Mesothelial cell of epicardium (in vitro differentiated cells): Measurements from ENCODE around the gene GPATCH2L. TPM values are rescaled to one million over a fixed set of nuclear protein-coding genes. Genes with fewer than 3 reads are reported as not detected.

Source experiments
- DNase-seq, 2 experiments: peaks; one replicate each; pipeline ENCODE4 v3.0.0; 2021; ENCODE audit warnings: low spot score in 2 of 2; ENCODE audit not compliant: unreplicated experiment in 2 of 2
- H3K27ac Mint-ChIP-seq: 2 replicates; pipeline ENCODE4 v1.8.0; 2021; ENCODE audit warnings: mixed read lengths
- H3K27me3 Mint-ChIP-seq: 2 replicates; pipeline ENCODE4 v1.8.0; 2021; ENCODE audit warnings: low read depth, mixed read lengths
- H3K36me3 Mint-ChIP-seq: 2 replicates; pipeline ENCODE4 v1.8.0; 2021; ENCODE audit warnings: mixed read lengths
- H3K4me1 Mint-ChIP-seq: 2 replicates; pipeline ENCODE4 v1.8.0; 2021; ENCODE audit warnings: mixed read lengths
- H3K4me3 Mint-ChIP-seq: 2 replicates; pipeline ENCODE4 v1.8.0; 2021; ENCODE audit warnings: mild to moderate bottlenecking, moderate library complexity, mixed read lengths
- H3K9me3 Mint-ChIP-seq: 2 replicates; pipeline ENCODE4 v1.8.0; 2021; ENCODE audit warnings: mixed read lengths
- CTCF ChIP-seq: fragments of 200-600 bp; sonication (generic); IDR thresholded peaks from one replicate; pipeline ENCODE4 v1.5.0; 2021; ENCODE audit warnings: antibody characterized with exemption; ENCODE audit not compliant: unreplicated experiment
- total RNA-seq: library from RNA; stranded (reverse); gene quantifications from 3 replicates; pipeline ENCODE4 v1.2.1, GENCODE V29; 2021

Gene GPATCH2L
- total RNA-seq, 1 donor from 2014 or later, result 83.1 TPM

GRCh38 chr14:76123426-76124225 is 28.1 kb upstream of the GPATCH2L start:
- Mint-ChIP-seq H3K36me3 (no peaks in the 10 kb centered on the region), H3K27ac (no peak overlapping the region), H3K4me3 (no peak overlapping the region), H3K27me3 (peaks cover 57% of the 10 kb centered on the region), H3K4me1 (no peaks in the 10 kb centered on the region), H3K9me3 (no peaks in the 10 kb centered on the region)
- no peak for TF ChIP-seq CTCF
- DNase-seq, result peak in 1 of 2 experiments; percentile 5

GRCh38 chr14:76125511-76125910 is 26.2 kb upstream of the GPATCH2L start:
- TF ChIP-seq CTCF, result no peak
- Mint-ChIP-seq H3K9me3 (no peaks in the 10 kb centered on the region), H3K27ac (no peak overlapping the region), H3K4me1 (no peaks in the 10 kb centered on the region), H3K27me3 (peaks cover 74% of the 10 kb centered on the region), H3K4me3 (no peak overlapping the region), H3K36me3 (no peaks in the 10 kb centered on the region)
- DNase-seq, result no peak

- no peak overlapping the region for H3K4me3 Mint-ChIP-seq
- DNase-seq, result no peak
- no peaks in the 10 kb centered on the region for H3K36me3 Mint-ChIP-seq
- no peak overlapping the region for H3K27ac Mint-ChIP-seq
- TF ChIP-seq CTCF, result no peak
- peaks cover 75% of the 10 kb centered on the region for H3K27me3 Mint-ChIP-seq
- H3K4me1 Mint-ChIP-seq, result no peaks in the 10 kb centered on the region
- no peaks in the 10 kb centered on the region for H3K9me3 Mint-ChIP-seq
Measured at GRCh38 chr14:76126076-76126475, 25.6 kb upstream of the GPATCH2L start.

GRCh38 chr14:76129851-76130576 is 21.7 kb upstream of the GPATCH2L start:
- no peaks in the 10 kb centered on the region for H3K9me3 Mint-ChIP-seq
- no peaks in the 10 kb centered on the region for H3K36me3 Mint-ChIP-seq
- no peak for TF ChIP-seq CTCF
- H3K4me3 Mint-ChIP-seq, result no peak overlapping the region
- H3K27ac Mint-ChIP-seq, result no peak overlapping the region
- no peaks in the 10 kb centered on the region for H3K4me1 Mint-ChIP-seq
- peaks cover 96% of the 10 kb centered on the region for H3K27me3 Mint-ChIP-seq
- DNase-seq, result no peak

GRCh38 chr14:76131071-76131965 is 20.4 kb upstream of the GPATCH2L start:
- H3K4me1 Mint-ChIP-seq, result no peaks in the 10 kb centered on the region
- H3K36me3 Mint-ChIP-seq, result no peaks in the 10 kb centered on the region
- TF ChIP-seq CTCF, result no peak
- H3K27me3 Mint-ChIP-seq, result peaks cover 96% of the 10 kb centered on the region
- H3K27ac Mint-ChIP-seq, result no peak overlapping the region
- H3K9me3 Mint-ChIP-seq, result no peaks in the 10 kb centered on the region
- DNase-seq, result no peak
- no peak overlapping the region for H3K4me3 Mint-ChIP-seq
